ENCODE data around the gene ZNF804A. TPM values are rescaled to one million over a fixed set of nuclear protein-coding genes. Genes with fewer than 3 reads are reported as not detected.
"Not testable (repeated sequence)": the region's sequence is repeated elsewhere in the genome, so short reads cannot be mapped to it uniquely, and the experiment has no call there.

Gene ZNF804A
- total RNA-seq, 1 donor from 2014 or later = not detected

DNA sequence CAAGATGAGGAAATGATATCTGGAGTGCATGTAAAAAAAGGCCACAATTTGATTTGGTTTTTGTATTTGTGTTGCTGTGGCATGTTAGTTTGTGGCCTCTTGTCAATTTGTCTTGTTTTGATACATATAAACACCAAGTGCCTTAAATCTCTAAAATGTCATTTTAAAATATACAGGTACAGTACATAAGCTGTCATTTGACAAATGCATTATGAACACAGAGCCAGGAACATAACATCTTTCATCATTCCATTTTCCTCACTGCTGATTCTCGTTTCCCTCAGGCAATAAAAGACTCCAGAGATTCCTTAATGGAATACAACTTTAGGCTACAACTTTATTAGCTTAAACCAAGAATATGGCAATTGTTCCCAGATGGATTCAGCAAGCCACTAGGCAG lies 217.5 kb downstream of the ZNF804A start:
- DNase-seq (ENCODE audit: low spot score) = no peak

DNA sequence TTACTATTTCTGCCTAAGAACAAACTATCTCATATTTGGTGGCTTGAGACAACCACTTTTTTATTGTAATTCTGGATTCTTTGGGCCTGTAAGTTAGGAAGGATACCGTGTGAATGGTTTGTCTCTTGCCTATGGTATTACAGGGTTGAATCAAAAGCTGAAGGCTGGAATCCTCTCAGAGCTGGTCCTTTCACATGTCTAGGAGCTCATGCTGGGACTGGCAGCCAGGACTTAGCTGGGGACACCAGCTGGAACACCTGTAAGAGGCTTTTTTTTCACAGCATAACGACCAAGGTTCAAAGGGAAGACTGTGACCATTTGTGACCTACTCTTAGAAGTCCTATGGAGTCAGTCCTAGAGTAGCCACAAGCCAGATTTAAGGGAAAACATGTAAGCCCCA lies 226.3 kb downstream of the ZNF804A start:
- DNase-seq (ENCODE audit: low spot score) = no peak

DNA sequence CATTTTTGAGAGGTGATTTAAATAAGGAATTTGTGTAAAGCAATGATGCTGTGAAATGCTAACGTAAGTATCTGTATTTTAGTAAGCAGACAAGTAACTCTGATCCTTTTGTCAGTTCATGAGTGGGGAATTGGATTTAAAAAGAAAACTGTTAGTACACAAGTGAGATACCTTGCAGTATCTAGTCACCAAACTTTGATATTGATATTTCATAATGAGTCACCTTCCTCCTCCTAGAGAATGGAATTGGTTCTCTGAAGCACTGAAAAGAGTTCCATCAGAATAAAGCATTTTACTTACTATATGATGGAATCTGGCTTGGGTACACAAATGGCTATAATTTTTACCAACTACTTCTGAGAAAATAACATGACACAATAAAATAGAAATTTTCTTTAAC lies 232.2 kb downstream of the ZNF804A start:
- no peak for DNase-seq (ENCODE audit: low spot score)

DNA sequence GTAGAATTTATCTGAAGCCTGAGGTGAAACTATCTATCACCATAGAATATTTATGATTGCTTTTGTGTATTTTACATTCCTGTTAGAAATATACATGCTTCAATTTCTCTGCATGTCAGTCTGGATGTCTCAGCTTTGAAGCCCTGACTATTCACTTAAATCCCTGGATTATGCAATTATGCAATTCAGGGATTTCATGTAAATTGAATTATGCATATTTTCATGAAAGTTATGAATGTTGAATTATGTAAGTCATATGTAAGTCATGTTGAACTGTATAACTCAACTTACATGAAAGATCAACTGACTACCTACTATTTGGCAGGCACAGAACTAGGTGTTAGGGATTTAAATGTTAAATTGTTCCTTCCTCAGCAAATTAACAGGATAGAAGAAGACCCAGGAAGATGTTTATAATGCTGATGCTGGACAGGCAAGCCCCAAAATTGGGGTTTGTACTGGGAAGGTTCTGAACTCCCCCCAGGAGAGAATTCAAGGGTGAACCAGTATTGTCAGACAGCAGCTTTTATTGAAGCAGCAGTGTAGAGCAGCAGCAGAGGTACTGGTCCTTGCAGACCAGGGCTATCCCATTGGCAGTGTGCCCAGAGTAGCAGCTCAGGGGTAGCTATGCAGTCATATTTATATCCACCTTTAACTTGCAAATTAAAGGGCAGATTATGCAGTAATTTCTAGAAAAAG lies 236.5 kb downstream of the ZNF804A start:
- no peak for DNase-seq (ENCODE audit: low spot score)

DNA sequence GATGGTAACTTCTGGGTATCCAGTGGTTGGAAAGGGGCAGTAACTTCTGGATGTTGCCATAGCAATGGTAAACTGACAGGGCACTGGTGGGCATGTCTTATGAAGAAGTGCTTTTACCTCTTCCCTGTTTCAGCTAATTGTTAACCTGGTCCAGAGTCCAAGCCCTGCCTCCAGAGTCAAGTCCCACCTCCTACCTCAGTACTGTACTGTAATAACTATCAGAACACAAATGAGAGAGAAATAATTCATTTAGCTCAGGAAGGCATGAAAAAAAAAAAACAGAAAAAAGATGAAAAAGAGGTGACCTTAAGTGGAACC lies 237.0 kb downstream of the ZNF804A start:
- DNase-seq (ENCODE audit: low spot score) = no peak

DNA sequence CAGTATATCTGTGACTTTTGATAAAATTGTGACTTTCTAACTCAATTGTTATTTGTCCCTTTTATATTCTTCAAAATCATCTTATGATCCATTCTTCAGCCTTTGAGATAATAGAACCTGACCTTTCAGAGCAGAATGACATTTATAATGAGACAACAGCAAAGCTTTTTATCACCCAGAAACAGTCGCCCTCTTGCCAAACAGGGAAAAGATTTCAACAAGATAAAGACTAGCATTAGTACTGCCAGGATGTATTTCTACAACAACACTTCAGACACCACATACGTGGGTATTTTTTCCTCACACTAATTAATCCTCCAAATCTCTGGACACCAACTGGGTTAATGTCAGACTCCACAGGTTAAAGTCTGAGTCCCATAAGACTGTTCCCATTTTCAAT lies 249.0 kb downstream of the ZNF804A start:
- DNase-seq (ENCODE audit: low spot score) = no peak

DNA sequence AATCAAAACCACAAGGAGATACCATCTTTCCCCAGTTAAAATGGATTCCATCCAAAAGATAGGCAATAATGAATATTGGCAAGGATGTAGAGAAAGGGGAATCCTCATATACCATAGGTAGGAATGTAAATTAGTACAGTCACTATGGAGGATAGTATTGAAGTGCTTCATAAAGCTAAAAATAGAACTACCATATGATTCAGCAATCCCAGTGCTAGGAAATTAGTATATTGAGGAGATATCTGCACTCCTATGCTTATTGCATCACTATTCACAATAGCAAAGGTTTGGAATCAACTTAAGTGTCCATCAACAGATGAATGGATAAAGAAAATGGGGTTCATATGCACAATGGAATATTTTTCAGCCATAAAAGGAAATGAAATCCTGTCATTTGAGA lies 251.2 kb downstream of the ZNF804A start:
- no peak for DNase-seq (ENCODE audit: low spot score)

DNA sequence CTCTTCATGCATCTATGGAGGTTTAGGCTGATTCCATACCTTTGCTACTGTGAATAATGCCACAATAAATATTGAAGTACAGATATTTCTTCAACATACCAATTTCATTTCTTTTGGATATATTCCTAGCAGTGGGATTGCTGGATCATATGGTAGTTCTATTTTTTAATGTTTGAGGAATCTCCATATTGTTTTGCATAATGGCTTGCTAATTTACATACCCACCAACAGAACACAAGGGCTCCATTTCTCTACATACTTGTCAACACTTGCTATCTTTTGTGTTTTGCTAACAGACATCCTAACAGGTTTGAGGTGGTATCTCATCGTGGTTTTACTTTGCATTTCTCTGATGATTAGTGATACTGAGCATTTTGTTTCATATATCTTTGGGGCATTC lies 253.2 kb downstream of the ZNF804A start:
- no peak for DNase-seq (ENCODE audit: low spot score)

DNA sequence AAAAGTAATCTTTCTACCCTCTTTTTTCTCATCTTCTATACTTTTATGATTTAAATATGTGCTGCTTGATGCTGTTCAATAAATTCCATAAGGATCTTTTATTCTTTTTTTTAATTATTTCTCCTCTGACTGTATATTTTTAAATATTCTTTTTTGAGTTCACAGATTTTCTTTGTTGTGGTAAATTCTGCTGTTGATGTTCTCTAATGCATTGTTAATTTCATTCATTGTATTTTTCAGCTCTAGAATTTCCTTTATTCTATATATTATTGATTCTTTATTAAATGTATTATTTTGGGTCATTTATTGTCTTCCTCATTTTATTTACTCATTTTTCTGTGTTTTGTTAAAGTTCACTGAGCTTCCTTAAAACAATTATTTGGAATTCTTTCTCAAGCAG lies 260.9 kb downstream of the ZNF804A start:
- DNase-seq (ENCODE audit: low spot score) = no peak

DNA sequence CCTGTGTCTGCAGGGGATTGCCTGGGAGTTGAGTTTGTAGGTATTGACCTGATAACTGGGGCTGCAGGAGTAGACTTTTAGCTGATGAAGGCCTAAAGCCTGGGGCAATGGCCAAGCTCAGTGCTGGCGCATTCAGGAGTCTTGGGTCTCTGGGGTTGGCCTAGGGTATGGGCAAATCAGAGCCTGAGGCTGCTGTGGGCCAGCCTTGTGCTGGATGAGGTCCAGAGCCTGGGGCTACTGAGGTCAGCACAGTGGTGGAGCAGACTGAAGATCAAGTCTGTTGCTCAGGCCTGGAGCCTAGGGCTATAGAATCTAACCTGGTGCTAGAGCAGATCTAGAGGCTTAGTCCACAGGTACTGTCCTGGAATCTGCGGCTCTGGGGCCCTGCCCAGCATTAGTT lies 262.4 kb downstream of the ZNF804A start:
- no peak for DNase-seq (ENCODE audit: low spot score)

DNA sequence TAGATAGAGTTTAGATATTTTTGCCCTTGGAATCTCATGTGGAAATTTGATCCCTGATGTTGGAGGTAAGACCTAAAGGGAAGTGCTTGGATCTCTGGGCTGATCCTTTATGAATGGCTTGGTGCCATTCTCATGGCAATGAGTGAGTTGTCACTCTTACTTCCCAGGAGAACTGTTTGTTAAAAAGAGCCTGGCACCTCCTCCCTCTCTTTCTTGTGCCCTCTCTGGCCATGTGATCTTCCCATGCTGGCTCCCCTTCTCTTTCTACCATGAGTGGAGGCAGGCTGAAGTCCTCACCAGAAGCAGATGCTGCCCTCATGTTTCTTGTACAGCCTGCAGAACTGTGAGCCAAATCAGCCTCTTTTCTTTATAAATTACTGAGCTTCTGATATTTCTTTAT lies 276.9 kb downstream of the ZNF804A start:
- DNase-seq (ENCODE audit: low spot score) = no peak

DNA sequence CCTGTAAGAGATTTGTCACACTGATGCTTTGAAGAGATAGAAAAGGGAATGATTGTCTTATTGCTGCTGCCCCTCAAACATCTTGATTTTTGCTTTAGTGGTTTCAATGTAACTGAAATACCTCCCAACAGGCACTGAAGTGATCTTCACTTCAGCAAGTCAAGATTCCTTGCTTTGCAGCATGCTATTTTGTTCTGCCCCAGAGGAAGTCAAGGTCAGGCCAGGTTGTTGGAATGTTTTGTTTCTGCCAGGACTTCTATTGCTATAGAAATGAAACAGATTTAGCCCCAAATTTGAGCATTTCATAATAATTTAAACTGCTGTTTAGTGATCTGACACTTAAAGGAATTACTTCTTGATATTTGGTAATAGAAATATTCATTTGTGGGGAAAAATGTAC lies 277.6 kb downstream of the ZNF804A start:
- no peak for DNase-seq (ENCODE audit: low spot score)

DNA sequence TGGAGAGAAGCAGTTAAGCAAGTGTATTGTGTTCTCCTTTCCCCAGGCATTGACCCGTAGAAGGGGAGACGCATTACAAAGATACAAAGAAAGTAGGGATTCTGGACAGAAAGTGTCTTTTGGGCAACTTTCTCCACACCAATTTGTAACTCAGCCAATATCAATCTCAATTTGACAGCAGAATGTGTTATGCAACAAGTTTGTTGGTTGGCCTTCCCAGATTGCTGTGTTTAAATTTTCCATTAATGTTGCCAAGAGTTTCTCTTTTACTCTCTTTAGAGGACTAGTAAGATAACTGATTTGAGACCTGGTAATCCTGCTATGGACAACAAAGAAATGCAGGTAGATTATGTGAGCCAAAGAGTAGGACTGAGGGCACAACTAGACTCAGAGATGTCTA lies 279.6 kb downstream of the ZNF804A start:
- DNase-seq (ENCODE audit: low spot score) = no peak

DNA sequence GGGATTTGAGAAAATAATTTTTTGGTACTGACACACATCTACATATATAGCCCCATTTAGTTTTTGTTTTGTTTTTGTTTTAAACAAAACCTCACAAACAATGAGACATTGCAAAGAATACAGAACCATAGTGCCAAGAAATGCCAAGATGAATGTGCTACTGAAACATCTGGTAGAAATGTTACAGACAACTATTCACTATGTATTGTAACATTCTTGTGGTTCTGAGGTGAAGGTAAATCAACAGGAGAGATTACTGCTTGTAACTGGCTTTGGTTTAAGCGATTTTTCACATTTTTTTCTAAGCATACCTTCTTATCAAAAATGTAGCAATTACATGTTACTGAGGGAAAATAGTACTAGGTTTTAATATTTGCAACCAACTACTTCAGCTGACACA lies 281.3 kb downstream of the ZNF804A start:
- no peak for DNase-seq (ENCODE audit: low spot score)

DNA sequence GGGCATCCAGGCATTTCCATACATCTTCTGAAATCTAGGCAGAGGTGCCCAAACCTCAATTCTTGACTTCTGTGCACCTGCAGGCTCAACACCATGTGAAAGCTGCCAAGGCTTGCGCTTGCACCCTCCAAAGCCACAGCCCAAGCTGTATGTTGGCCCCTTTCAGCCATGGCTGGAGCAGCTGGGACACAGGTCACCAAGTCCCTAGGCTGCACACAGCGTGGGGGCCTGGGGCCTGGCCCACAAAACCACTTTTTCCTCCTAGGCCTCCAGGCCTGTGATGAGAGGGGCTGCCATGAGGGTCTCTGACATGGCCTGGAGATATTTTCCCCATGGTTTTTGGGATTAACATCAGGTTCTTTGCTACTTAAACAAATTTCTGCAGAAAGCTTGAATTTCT lies 288.3 kb downstream of the ZNF804A start:
- not testable (repeated sequence) for DNase-seq (ENCODE audit: low spot score)

DNA sequence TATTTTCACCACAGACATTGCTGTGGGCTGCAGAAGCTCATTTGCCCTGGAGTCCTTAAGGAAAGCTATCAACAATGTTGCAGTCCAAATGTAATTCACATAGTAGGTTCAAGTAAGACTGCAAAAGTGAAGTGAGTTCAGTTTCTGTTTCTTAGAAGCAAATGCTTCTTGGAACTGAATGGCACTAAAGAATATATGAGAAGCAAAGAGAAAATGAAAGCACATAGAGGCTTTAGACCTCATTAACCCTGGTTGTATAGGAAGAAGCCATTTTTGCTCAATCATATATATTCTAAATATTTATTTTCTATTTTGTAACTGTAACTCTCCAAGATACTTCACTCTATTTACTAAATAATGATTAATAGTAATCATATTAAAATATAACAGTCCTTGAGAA lies 292.0 kb downstream of the ZNF804A start:
- no peak for DNase-seq (ENCODE audit: low spot score)

DNA sequence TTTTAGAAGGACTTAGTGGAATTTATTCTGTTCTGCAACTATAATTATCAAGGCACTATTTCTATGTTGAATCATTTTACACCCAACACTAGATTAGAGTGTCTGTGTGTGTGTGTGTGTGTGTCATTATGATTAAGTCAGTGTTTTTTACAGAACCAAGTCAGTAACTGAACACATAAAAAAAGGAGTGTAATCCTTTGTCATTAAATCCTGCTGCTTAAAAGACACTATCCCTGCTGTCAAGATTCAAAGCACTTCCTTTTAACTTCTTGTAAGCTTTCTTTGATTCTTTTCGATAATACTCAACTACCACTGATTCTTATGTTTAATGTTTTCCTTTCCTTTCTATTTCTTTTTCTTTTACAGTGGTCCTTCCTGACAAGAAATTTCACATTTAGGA lies 306.7 kb downstream of the ZNF804A start:
- no peak for DNase-seq (ENCODE audit: low spot score)

DNA sequence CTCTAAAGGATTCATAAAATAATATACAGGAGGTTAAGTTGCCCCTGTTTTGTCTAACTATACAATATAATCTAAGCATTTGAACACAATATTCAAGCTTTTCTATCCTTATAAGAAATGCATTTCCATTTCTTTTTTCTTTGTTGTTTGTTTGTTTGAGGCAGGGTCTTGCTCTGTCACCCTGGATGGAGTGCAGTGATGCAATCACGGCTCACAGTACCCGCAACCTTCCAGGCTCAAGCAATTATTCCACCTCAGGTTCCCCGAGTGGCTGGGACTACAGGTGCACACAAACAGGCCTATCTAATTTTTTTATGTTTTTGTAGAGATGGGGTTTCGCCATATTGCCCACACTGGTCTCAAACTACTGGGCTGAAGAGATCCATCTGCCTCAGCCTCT lies 307.8 kb downstream of the ZNF804A start:
- DNase-seq (ENCODE audit: low spot score) = no peak

DNA sequence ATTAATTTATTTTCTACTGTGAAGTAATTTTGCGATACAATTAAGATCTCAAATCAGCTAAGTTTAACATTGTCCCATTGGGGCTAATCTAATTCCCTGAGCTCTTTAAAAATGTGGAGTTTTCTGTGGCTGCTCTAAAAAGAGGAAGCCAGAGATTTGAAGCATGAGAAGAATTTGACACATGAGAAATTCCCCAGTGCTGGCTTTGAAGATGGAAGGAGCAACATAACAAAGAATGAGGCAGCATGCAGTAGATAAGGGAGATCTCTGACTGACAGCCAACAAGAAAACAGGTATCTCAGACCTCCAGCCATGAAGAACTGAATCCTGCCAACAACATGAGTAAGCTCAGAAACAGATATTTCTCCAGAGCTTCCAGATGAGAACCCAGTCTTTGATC lies 308.4 kb downstream of the ZNF804A start:
- DNase-seq (ENCODE audit: low spot score) = no peak

DNA sequence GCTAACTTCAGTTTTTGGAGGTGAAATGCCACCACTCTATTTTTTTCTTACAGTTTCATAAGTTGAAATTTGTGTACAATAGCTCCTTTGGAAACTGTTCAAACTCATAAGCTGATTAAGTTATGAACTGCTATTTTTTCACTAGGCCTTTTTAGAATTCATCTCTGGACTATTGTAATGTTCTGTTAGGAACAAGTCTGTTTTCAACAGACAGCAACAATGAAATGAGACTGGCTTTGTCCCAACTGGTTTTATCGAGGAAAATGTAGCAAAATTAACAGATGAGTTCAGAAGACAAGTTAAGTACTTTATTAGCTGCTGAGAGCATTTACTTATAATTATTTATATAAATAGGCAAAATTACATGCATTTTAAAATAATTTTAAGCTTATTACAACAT lies 310.6 kb downstream of the ZNF804A start:
- no peak for DNase-seq (ENCODE audit: low spot score)

DNA sequence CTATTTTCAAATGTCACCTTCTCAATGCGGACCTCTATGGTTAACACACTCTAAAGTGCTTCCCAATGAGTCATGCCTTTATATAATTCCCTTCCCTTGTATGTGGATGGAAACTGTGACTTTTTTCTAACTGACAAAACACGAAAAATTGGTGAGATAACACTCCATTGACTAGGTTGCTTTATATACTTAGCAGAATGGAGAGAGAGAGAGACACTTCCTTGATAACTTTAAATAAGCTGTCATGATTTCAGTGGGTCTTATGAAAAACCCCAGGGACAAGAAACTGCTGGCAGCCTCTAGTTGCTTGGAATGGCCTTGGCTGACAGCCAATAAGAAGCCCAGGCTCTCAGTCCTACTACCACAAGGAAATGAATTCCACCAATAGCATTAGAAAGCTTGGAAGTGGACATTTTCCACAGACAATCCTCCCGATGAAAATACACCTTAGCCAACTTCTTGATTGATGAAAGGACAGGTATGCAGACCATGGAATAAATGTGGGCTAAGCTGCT lies 322.2 kb downstream of the ZNF804A start:
- no peak for DNase-seq (ENCODE audit: low spot score)

DNA sequence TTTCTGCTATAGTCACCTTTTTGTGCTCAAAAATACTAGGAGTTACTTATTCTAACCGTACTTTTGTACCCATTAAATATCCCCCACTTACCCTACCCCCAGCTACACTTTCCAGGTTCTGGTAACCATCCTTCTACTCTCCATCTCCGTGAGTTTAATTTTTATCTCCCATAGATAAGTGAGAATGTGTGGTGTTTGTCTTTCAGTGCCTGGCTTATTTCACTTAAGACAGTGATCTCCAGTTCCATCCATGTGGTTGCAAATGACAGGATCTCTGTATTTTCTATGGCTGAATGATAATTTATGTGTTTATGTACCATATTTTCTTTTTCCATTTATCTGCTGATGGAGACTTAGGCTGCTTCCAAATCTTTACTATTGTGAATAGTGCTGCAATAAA lies 323.3 kb downstream of the ZNF804A start:
- DNase-seq (ENCODE audit: low spot score) = no peak

DNA sequence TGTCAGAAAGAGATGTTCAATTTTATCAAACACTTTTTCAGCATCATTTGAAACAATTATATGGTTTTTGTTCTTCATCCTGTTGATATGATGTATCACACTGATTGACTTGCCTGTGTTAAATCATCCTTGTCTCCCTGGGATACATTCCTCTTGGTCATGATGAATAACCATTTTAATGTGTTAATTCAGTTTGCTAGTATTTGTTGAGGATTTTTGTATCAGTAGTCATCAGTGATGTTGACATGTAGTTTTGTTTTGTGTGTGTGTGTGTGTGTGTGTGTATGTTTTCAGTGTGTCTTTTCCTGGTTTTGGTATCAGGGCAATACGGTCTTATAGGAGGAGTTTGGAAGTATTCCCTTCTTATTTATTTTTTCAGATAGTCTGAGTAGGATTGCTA lies 325.4 kb downstream of the ZNF804A start:
- no peak for DNase-seq (ENCODE audit: low spot score)

DNA sequence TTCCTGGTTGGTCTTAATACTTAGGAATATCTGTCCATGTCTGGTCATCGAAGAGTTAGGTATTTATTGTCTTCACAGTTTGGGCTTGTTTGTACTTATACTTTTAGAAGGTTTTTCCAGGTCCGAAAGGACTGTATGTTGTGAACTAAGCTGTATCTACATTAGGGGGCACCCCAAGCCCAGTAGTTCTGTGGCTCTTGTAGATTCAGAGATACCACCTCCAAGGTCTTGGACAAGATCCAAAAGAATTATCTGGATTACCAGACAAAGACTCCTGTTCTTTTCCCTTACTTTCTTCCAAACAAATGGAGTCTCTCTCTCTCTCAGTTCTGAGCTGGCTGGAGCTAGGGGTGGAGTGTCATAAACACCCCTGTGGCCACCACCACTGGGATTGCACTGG lies 328.7 kb downstream of the ZNF804A start:
- no peak for DNase-seq (ENCODE audit: low spot score)

Data from mesenteric fat pad (tissue), 1 donor.